Loucy (cell line): Measurements from ENCODE around the gene DLL1.

Source experiments
- H2AFZ ChIP-seq: fragments of 200-600 bp; sonication (generic); 2 replicates; pipeline ENCODE4 v1.6.0; 2016; ENCODE audit warnings: antibody characterized with exemption, mild to moderate bottlenecking, low read length, moderate library complexity
- H3F3A ChIP-seq: fragments of 200-600 bp; 2 replicates; pipeline ENCODE4 v1.6.0; 2016; ENCODE audit warnings: antibody characterized with exemption, low read depth, mild to moderate bottlenecking
- H3K27me3 ChIP-seq: fragments of 200-600 bp; sonication (generic); 2 replicates; pipeline ENCODE4 v1.6.1; 2014; ENCODE audit warnings: low read length, mild to moderate bottlenecking; ENCODE audit not compliant: insufficient read depth, poor library complexity, severe bottlenecking
- H3K36me3 ChIP-seq: fragments of 200-600 bp; sonication (generic); 2 replicates; pipeline ENCODE4 v1.6.1; 2016; ENCODE audit warnings: low read length; ENCODE audit not compliant: insufficient read depth
- H3K4me1 ChIP-seq: fragments of 200-600 bp; sonication (generic); 2 replicates; pipeline ENCODE4 v1.5.1; 2014; ENCODE audit warnings: low read length, mild to moderate bottlenecking; ENCODE audit not compliant: insufficient read depth, poor library complexity, severe bottlenecking
- H3K4me2 ChIP-seq: fragments of 200-600 bp; sonication (generic); 2 replicates; pipeline ENCODE4 v1.6.0; 2014; ENCODE audit warnings: antibody characterized with exemption, low read length, low read depth, mild to moderate bottlenecking; ENCODE audit not compliant: poor library complexity, severe bottlenecking
- H3K4me3 ChIP-seq: fragments of 200-600 bp; sonication (generic); 2 replicates; pipeline ENCODE4 v1.5.1; 2014; ENCODE audit warnings: low read length, mild to moderate bottlenecking, mixed read lengths; ENCODE audit not compliant: poor library complexity, severe bottlenecking
- H3K79me2 ChIP-seq: fragments of 200-600 bp; sonication (generic); 2 replicates; pipeline ENCODE4 v1.6.1; 2014; ENCODE audit warnings: low read length; ENCODE audit not compliant: insufficient read depth
- H3K9ac ChIP-seq: fragments of 200-600 bp; sonication (generic); 2 replicates; pipeline ENCODE4 v1.6.0; 2014; ENCODE audit warnings: mild to moderate bottlenecking, low read depth, low read length, moderate library complexity; ENCODE audit not compliant: poor library complexity, severe bottlenecking
- H3K9me2 ChIP-seq: fragments of 200-600 bp; sonication (generic); replicated peaks from 2 replicates; pipeline ENCODE4 v1.6.1; 2016; ENCODE audit warnings: low read depth, low read length, mixed read lengths
- H3K9me3 ChIP-seq: fragments of 200-600 bp; sonication (generic); 2 replicates; pipeline ENCODE4 v1.6.1; 2014; ENCODE audit warnings: mild to moderate bottlenecking, antibody characterized with exemption, low read length, low read depth; ENCODE audit not compliant: insufficient read depth
- H4K20me1 ChIP-seq: fragments of 200-600 bp; sonication (generic); 2 replicates; pipeline ENCODE4 v1.6.0; 2014; ENCODE audit warnings: antibody characterized with exemption, low read length, mild to moderate bottlenecking; ENCODE audit not compliant: insufficient read depth, poor library complexity, severe bottlenecking
- CTCF ChIP-seq: fragments of 200-600 bp; sonication (generic); conservative IDR thresholded peaks from 2 replicates; pipeline ENCODE4 v1.5.1; 2014; ENCODE audit warnings: mild to moderate bottlenecking, antibody characterized with exemption, low read length
- EZH2phosphoT487 ChIP-seq: fragments of 200-600 bp; IDR thresholded peaks from 2 replicates; pipeline ENCODE4 v1.6.1; 2018; ENCODE audit warnings: antibody characterized with exemption, mild to moderate bottlenecking, moderate library complexity, borderline replicate concordance

The DLL1 gene

DNA sequence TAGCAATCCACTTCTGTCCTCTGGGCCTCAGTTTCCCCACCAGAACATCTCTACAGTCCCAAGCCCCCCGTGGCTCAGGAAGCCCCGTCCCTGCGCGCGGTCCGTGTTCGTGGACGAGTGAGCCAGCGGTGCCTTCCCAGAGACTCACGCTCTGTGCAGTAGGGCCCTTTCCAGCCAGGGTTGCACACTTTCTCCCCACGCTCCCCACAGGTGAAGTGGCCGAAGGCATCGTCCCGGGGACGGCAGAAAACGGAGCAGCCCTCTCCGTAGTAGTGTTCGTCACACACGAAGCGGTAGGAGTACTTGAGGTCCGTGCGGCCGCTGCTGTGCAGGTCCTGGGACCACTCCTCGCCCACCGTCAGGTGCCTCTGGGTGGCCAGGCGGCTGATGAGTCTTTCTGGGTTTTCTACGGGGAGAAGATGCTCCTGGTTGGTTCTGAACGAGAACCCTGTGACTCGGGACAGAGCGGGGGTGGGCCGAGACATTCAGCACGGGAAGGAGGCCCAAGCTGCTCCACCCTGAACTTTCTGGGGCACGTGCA is 2.7 kb downstream of the DLL1 start:
- no peaks in the 10 kb centered on the region for H3K79me2 ChIP-seq
- no peaks in the 10 kb centered on the region for H3K36me3 ChIP-seq
- no peaks in the 10 kb centered on the region for H3K9me2 ChIP-seq
- H3K9me3 ChIP-seq: no peaks in the 10 kb centered on the region
- H3K4me3 ChIP-seq: no peak overlapping the region
- H3K9ac ChIP-seq: no peak overlapping the region
- no peaks in the 10 kb centered on the region for H3F3A ChIP-seq
- peaks cover 3% of the 10 kb centered on the region for H3K4me1 ChIP-seq
- no peaks in the 10 kb centered on the region for H4K20me1 ChIP-seq
- no peaks in the 10 kb centered on the region for H3K27me3 ChIP-seq
- no peak for TF ChIP-seq CTCF
- no peak for TF ChIP-seq EZH2phosphoT487
- no peak overlapping the region for H3K4me2 ChIP-seq
- no peak overlapping the region for H2AFZ ChIP-seq

- H3K36me3 ChIP-seq: no peaks in the 10 kb centered on the region
- no peaks in the 10 kb centered on the region for H3K4me1 ChIP-seq
- H4K20me1 ChIP-seq: no peaks in the 10 kb centered on the region
- no peak overlapping the region for H3K4me3 ChIP-seq
- TF ChIP-seq EZH2phosphoT487 (no peak), CTCF (no peak)
- no peak overlapping the region for H3K9ac ChIP-seq
- H3K4me2 ChIP-seq: no peak overlapping the region
- H2AFZ ChIP-seq: no peak overlapping the region
- H3K9me2 ChIP-seq: no peaks in the 10 kb centered on the region
- H3F3A ChIP-seq: no peaks in the 10 kb centered on the region
- no peaks in the 10 kb centered on the region for H3K79me2 ChIP-seq
- no peaks in the 10 kb centered on the region for H3K27me3 ChIP-seq
- no peaks in the 10 kb centered on the region for H3K9me3 ChIP-seq
These were observed 3.5 kb downstream of the DLL1 start for GRCh38 chr6:170287371-170287876.

DNA sequence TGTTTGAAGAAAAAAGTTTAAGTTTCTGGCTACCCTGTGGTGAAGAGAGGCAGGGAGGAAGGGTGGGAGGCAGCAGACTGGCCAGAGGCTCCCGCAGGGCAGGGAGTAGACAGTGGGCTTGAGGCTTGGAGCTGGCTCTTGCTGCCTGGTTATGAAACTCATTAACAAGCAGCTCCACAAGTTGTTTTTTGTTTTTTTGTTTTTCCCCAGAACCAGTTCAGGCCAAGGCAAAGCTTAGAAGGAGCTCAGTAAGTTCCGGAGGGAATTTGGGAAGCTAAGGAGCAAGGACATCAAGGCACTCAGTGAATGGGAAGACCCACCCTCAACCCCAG is 4.0 kb downstream of the DLL1 start:
- no peaks in the 10 kb centered on the region for H3K9me2 ChIP-seq
- H3K79me2 ChIP-seq: no peaks in the 10 kb centered on the region
- no peaks in the 10 kb centered on the region for H3K9me3 ChIP-seq
- no peak overlapping the region for H2AFZ ChIP-seq
- no peak overlapping the region for H3K9ac ChIP-seq
- no peak overlapping the region for H3K4me2 ChIP-seq
- H3K4me1 ChIP-seq: no peaks in the 10 kb centered on the region
- no peaks in the 10 kb centered on the region for H3K27me3 ChIP-seq
- no peaks in the 10 kb centered on the region for H3F3A ChIP-seq
- no peak overlapping the region for H3K4me3 ChIP-seq
- TF ChIP-seq EZH2phosphoT487 (no peak), CTCF (no peak)
- no peaks in the 10 kb centered on the region for H3K36me3 ChIP-seq
- H4K20me1 ChIP-seq: no peaks in the 10 kb centered on the region
